Measurements from ENCODE around the gene TMEM175. TPM values are rescaled to one million over a fixed set of nuclear protein-coding genes. Genes with fewer than 3 reads are reported as not detected.

Gene TMEM175
- total RNA-seq, 1 experiment from 2014 or later: 8.8 TPM

Other genes with a start within 250 kb of the TMEM175 start
- gene SLC49A3, start 243.3 kb upstream of the TMEM175 start, total RNA-seq (2014; rRNA removed; shearing (Covaris generic)): not detected in 2 replicates
- 24.8 and 26.1 TPM in 2 replicates for gene PCGF3, start 226.6 kb upstream of the TMEM175 start, total RNA-seq (2014; rRNA removed; shearing (Covaris generic))
- not detected in 2 replicates for gene CPLX1, start 106.3 kb upstream of the TMEM175 start, total RNA-seq (2014; rRNA removed; shearing (Covaris generic))
- gene GAK, start 144 bp upstream of the TMEM175 start, total RNA-seq (2014; rRNA removed; shearing (Covaris generic)): 36.9 and 44.4 TPM in 2 replicates
- 2.4 and 4.2 TPM in 2 replicates for gene DGKQ, start 41.1 kb downstream of the TMEM175 start, total RNA-seq (2014; rRNA removed; shearing (Covaris generic))
- 1.4 and 2.4 TPM in 2 replicates for gene IDUA, start 54.6 kb downstream of the TMEM175 start, total RNA-seq (2014; rRNA removed; shearing (Covaris generic))
- not detected in 2 replicates for gene SLC26A1, start 60.9 kb downstream of the TMEM175 start, total RNA-seq (2014; rRNA removed; shearing (Covaris generic))
- 12.9 and 21.5 TPM in 2 replicates for gene FGFRL1, start 79.2 kb downstream of the TMEM175 start, total RNA-seq (2014; rRNA removed; shearing (Covaris generic))
- not detected in 2 replicates for gene RNF212, start 181.1 kb downstream of the TMEM175 start, total RNA-seq (2014; rRNA removed; shearing (Covaris generic))
- 0.16 TPM in 1 of 2 replicates, not detected in the other for gene SPON2, start 240.1 kb downstream of the TMEM175 start, total RNA-seq (2014; rRNA removed; shearing (Covaris generic))

All from SJSA1 (cell line).